ENCODE data around the gene NOL11.

NOL11 gene

GRCh38 chr17:67679225-67679624 lies 38.5 kb upstream of the NOL11 start:
- DNase-seq (ENCODE audit: low spot score), result no peak
- no peak for TF ChIP-seq CTCF (IDR thresholded peaks at IDR 0.05; ENCODE audit: extremely low read depth, insufficient read depth, missing control alignments)
- in situ Hi-C loops (cut with MboI; ENCODE audit: low pct_unique_long_range_greater_than_20kb, low sequenced_read_pairs, unreplicated experiment), result no loop called here

- in situ Hi-C loops (cut with MboI; ENCODE audit: low pct_unique_long_range_greater_than_20kb, low sequenced_read_pairs, unreplicated experiment), result loop anchor here (10.0 kb wide), 1 partner anchor 305 kb away; the partner anchor contains the start of gene PITPNC1
- TF ChIP-seq CTCF (IDR thresholded peaks at IDR 0.05; ENCODE audit: extremely low read depth, insufficient read depth, missing control alignments), result no peak
- peak; percentile 45 for DNase-seq (ENCODE audit: low spot score)
These were observed 38.0 kb upstream of the NOL11 start for GRCh38 chr17:67679721-67680120.

GRCh38 chr17:67680445-67681224 lies 37.1 kb upstream of the NOL11 start:
- no peak for DNase-seq (ENCODE audit: low spot score)
- in situ Hi-C loops (cut with MboI; ENCODE audit: low pct_unique_long_range_greater_than_20kb, low sequenced_read_pairs, unreplicated experiment), result loop anchor here (10.0 kb wide), 1 partner anchor 306 kb away; the partner anchor contains the start of gene PITPNC1
- TF ChIP-seq CTCF (IDR thresholded peaks at IDR 0.05; ENCODE audit: extremely low read depth, insufficient read depth, missing control alignments), result no peak

- in situ Hi-C loops (cut with MboI; ENCODE audit: low pct_unique_long_range_greater_than_20kb, low sequenced_read_pairs, unreplicated experiment), result loop anchor here (10.0 kb wide), 1 partner anchor 307 kb away; the partner anchor contains the start of gene PITPNC1
- no peak for TF ChIP-seq CTCF (IDR thresholded peaks at IDR 0.05; ENCODE audit: extremely low read depth, insufficient read depth, missing control alignments)
- DNase-seq (ENCODE audit: low spot score), result no peak
These were observed 35.5 kb upstream of the NOL11 start for GRCh38 chr17:67682196-67682595.

GRCh38 chr17:67685351-67685750 lies 32.4 kb upstream of the NOL11 start:
- in situ Hi-C loops (cut with MboI; ENCODE audit: low pct_unique_long_range_greater_than_20kb, low sequenced_read_pairs, unreplicated experiment), result loop anchor here (10.0 kb wide), 1 partner anchor 311 kb away; the partner anchor contains the start of gene PITPNC1
- DNase-seq (ENCODE audit: low spot score), result no peak
- TF ChIP-seq CTCF (IDR thresholded peaks at IDR 0.05; ENCODE audit: extremely low read depth, insufficient read depth, missing control alignments), result no peak

- in situ Hi-C loops (cut with MboI; ENCODE audit: low pct_unique_long_range_greater_than_20kb, low sequenced_read_pairs, unreplicated experiment), result loop anchor here (10.0 kb wide), 1 partner anchor 311 kb away; the partner anchor contains the start of gene PITPNC1
These were observed 31.5 kb upstream of the NOL11 start for GRCh38 chr17:67686241-67686640.

More at GRCh38 chr17:67686241-67686640, 31.5 kb upstream of the NOL11 start:
- DNase-seq (ENCODE audit: low spot score), result no peak
- no peak for TF ChIP-seq CTCF (IDR thresholded peaks at IDR 0.05; ENCODE audit: extremely low read depth, insufficient read depth, missing control alignments)
